ENCODE data around the gene MARS2.
"Not testable (repeated sequence)": the region's sequence is repeated elsewhere in the genome, so short reads cannot be mapped to it uniquely, and the experiment has no call there.

The MARS2 gene

GRCh38 chr2:197705121-197705911 is at the start of gene MARS2:
MARS2 (plus strand) TSS chr2:197705369; CDS start chr2:197705406, 37 bp downstream.
- peak; percentile 97 for DNase-seq (ENCODE audit: low spot score)

GRCh38 chr2:197657562-197657961 is 47.6 kb upstream of the MARS2 start:
- DNase-seq (ENCODE audit: low spot score) = no peak

- DNase-seq (ENCODE audit: low spot score) = no peak
These were observed 43.5 kb upstream of the MARS2 start for GRCh38 chr2:197661626-197662025.

GRCh38 chr2:197666277-197666676 is 38.9 kb upstream of the MARS2 start:
- DNase-seq (ENCODE audit: low spot score) = no peak

GRCh38 chr2:197668296-197668695 is 36.9 kb upstream of the MARS2 start:
- no peak for DNase-seq (ENCODE audit: low spot score)

- DNase-seq (ENCODE audit: low spot score) = no peak
These were observed 36.1 kb upstream of the MARS2 start for GRCh38 chr2:197669077-197669476.

DNA sequence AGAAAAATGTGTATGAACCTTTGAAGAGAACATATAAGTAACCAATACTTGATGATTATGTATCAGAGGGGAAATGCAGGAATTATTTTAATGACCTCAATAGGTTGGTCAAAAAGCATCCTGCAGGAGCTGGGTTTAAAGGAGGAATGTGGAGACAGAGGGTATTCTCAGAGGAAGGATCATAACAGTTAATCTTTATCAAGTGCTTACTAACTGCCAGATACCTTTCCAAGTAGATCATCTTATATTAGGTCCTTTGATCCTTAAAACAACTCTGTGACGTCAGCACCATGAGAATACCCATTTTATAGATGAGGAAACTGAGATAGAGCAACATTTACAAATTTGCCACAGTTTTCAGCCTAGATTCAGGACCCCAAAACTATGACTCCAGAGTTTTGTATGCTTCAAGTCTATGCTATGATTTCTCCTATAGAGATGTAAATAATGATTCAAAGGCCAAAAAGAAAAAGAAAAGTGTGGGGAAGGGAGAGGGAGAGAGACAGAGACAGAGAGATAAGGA is 32.7 kb upstream of the MARS2 start:
- DNase-seq (ENCODE audit: low spot score) = no peak

- DNase-seq (ENCODE audit: low spot score) = no peak
These were observed 32.1 kb upstream of the MARS2 start for GRCh38 chr2:197673106-197673505.

GRCh38 chr2:197673606-197674005 is 31.6 kb upstream of the MARS2 start:
- DNase-seq (ENCODE audit: low spot score) = no peak

DNA sequence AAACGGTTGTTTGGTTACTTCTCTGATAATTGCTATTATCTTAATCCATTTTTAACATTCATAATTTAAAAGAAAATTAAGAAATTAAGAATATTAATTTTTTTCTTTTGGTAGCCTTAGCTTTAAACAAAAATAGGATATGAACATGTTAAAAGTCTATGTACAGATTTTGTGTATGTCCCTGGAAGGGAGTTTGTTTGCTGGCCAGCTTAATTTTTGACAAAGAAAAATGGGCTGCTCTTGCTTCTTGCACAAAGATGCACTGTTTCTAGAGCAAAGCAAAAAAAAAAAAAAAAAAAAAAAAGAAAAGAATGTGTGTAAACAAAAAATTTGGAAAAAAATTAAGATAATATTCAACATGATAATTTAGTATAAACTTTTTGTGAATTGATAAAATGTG is 31.1 kb upstream of the MARS2 start:
- DNase-seq (ENCODE audit: low spot score) = no peak

GRCh38 chr2:197674591-197674990 is 30.6 kb upstream of the MARS2 start:
- DNase-seq (ENCODE audit: low spot score) = no peak

GRCh38 chr2:197675246-197675645 is 29.9 kb upstream of the MARS2 start, which contains the start of gene RFTN2:
RFTN2 (minus strand) TSS chr2:197675587; CDS start chr2:197675458, 129 bp downstream.
- DNase-seq (ENCODE audit: low spot score) = no peak

DNA sequence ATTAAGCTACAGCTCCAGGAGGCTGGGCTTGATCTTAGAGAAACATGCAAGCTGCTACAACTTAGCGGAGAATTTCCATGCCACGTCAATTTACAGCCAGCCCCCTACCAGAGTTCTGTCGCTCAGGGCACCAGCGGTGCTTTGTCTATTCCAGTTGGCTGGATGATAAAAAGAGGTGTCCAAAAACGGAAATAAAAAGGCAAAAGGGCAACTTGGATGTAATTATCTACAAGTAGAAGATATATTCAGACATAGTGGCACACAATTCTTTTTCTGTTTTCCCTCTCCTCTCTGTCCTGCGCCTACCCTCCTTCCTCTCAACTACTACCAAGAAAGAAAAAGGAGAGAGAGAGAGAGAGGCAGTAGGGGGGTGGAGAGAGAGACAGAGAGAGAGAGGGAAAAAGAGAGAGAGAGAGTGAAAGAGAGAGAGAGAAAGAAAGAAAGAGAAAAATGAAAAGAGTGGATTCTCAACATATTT is 29.4 kb upstream of the MARS2 start:
- peak; percentile 42 for DNase-seq (ENCODE audit: low spot score)

- no peak for DNase-seq (ENCODE audit: low spot score)
These were observed 28.1 kb upstream of the MARS2 start for GRCh38 chr2:197677056-197677455.

DNA sequence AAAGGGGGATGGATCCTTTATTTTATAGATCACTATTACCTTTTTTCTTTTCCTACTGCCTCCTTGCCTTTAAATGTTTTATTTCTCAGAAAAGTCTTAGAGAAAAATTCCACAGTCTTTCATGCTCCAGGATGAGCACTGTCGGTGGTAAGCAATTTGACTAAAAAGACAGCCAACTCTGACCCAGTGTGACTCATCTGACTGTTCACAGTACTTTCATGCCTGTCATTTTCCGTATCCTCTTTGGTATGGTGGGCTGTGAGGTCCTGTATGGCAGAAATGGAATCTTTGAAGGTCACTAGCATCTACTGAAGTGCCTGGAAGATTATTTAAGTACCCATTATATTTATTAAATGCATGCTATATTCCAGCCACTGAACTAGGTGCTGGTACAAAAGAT is 27.7 kb upstream of the MARS2 start:
- DNase-seq (ENCODE audit: low spot score) = peak; percentile 61

DNA sequence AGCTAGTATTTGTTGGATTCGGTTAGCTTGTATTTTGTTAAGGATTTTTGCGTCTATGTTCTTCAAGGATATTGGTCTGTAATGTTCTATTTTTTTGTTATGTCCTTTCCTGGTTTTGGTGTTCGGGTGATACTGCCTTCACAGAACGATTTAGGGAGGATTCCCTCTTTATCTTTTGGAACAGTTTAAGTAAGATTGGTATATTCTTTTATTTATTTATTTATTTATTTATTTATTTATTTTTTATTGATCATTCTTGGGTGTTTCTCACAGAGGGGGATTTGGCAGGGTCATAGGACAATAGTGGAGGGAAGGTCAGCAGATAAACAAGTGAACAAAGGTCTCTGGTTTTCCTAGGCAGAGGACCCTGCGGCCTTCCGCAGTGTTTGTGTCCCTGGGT is 10.0 kb upstream of the MARS2 start:
- DNase-seq (ENCODE audit: low spot score) = not testable (repeated sequence)

GRCh38 chr2:197695971-197696370 is 9.2 kb upstream of the MARS2 start:
- not testable (repeated sequence) for DNase-seq (ENCODE audit: low spot score)

DNA sequence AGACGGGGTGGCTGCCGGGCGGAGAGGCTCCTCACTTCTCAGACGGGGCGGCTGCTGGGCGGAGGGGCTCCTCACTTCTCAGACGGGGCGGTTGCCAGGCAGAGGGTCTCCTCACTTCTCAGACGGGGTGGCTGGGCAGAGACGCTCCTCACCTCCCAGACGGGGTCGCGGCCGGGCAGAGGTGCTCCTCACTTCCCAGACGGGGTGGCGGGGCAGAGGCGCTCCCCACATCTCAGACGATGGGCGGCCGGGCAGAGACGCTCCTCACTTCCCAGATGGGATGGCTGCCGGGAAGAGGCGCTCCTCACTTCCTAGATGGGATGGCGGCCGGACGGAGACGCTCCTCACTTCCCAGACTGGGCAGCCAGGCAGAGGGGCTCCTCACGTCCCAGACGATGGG is 8.6 kb upstream of the MARS2 start:
- not testable (repeated sequence) for DNase-seq (ENCODE audit: low spot score)

- not testable (repeated sequence) for DNase-seq (ENCODE audit: low spot score)
These were observed 5.4 kb upstream of the MARS2 start for GRCh38 chr2:197699724-197700123.

- no peak for DNase-seq (ENCODE audit: low spot score)
These were observed 4.2 kb upstream of the MARS2 start for GRCh38 chr2:197700960-197701359.

- DNase-seq (ENCODE audit: low spot score) = no peak
These were observed 592 bp upstream of the MARS2 start for GRCh38 chr2:197704434-197705120.

DNA sequence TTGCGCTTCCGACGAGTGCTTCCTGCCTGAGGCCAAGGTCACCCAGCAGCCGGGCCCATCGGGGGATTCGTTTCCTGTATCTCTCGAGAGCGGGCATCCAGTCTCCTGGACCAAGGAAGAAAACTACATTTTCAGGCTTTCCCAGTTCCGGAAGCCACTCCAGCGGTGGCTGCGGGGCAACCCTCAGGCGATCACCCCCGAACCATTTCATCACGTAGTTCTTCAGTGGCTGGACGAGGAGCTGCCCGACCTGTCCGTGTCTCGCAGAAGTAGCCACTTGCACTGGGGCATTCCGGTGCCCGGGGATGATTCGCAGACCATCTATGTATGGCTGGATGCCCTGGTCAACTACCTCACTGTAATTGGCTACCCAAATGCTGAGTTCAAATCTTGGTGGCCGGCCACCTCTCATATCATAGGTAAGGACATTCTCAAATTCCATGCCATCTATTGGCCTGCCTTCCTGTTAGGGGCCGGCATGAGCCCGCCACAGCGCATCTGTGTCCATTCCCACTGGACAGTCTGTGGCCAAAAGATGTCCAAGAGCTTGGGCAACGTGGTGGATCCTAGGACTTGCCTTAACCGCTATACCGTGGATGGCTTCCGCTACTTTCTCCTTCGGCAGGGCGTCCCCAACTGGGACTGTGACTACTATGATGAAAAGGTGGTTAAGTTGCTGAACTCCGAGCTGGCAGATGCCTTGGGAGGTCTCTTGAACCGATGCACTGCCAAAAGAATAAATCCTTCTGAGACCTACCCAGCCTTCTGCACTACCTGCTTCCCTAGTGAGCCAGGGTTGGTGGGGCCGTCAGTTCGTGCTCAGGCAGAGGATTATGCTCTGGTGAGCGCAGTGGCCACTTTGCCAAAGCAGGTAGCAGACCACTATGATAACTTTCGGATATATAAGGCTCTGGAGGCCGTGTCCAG is 1.0 kb downstream of the MARS2 start:
- DNase-seq (ENCODE audit: low spot score) = peak; percentile 10
